SU-DHL-6 (cell line): ENCODE results near the gene ARPC5.

Source experiments
- H2AFZ ChIP-seq: fragments of 200-600 bp; sonication (generic); 2 replicates; pipeline ENCODE4 v1.6.1; 2014; ENCODE audit warnings: low read depth, mild to moderate bottlenecking, moderate library complexity, mixed read lengths, antibody characterized with exemption, low read length; ENCODE audit not compliant: severe bottlenecking
- H3F3A ChIP-seq: fragments of 200-600 bp; shearing (Covaris generic); 2 replicates; pipeline ENCODE4 v1.6.0; 2016; ENCODE audit warnings: antibody characterized with exemption, mild to moderate bottlenecking; ENCODE audit not compliant: insufficient read depth
- H3K27ac ChIP-seq: fragments of 200-600 bp; sonication (generic); 2 replicates; pipeline ENCODE4 v1.5.1; 2016; ENCODE audit warnings: low read depth, mild to moderate bottlenecking, low read length, moderate library complexity, mixed read lengths
- H3K27me3 ChIP-seq: fragments of 200-600 bp; sonication (generic), shearing (Covaris generic); 2 replicates; pipeline ENCODE4 v1.6.0; 2014; ENCODE audit warnings: mild to moderate bottlenecking, low read length
- H3K36me3 ChIP-seq: fragments of 200-600 bp; sonication (generic); 2 replicates; pipeline ENCODE4 v1.6.1; 2014; ENCODE audit warnings: mild to moderate bottlenecking, low read length, mixed read lengths
- H3K4me2 ChIP-seq: fragments of 300-600, 200-600 bp; shearing (Covaris generic), sonication (generic); 2 replicates; pipeline ENCODE4 v1.6.0; 2014; ENCODE audit warnings: low read length, low read depth, mild to moderate bottlenecking; ENCODE audit not compliant: poor library complexity, severe bottlenecking
- H3K4me3 ChIP-seq: fragments of 200-600 bp; sonication (generic); 2 replicates; pipeline ENCODE4 v1.5.1; 2014; ENCODE audit warnings: antibody characterized with exemption, low read length, mild to moderate bottlenecking, mixed read lengths; ENCODE audit not compliant: insufficient read depth, poor library complexity, severe bottlenecking
- H3K79me2 ChIP-seq: fragments of 200-600 bp; sonication (generic); 2 replicates; pipeline ENCODE4 v1.6.1; 2014; ENCODE audit warnings: mild to moderate bottlenecking, low read length, moderate library complexity; ENCODE audit not compliant: insufficient read depth
- H3K9ac ChIP-seq: fragments of 200-600 bp; sonication (generic); 2 replicates; pipeline ENCODE4 v1.7.0; 2014; ENCODE audit warnings: mild to moderate bottlenecking, low read length
- H3K9me2 ChIP-seq: fragments of 200-600 bp; sonication (generic); replicated peaks from 2 replicates; pipeline ENCODE4 v1.6.1; 2014; ENCODE audit warnings: low read length; ENCODE audit not compliant: insufficient read depth
- H3K9me3 ChIP-seq: fragments of 200-600 bp; sonication (generic); 2 replicates; pipeline ENCODE4 v1.6.1; 2014; ENCODE audit warnings: low read length, mixed read lengths; ENCODE audit not compliant: insufficient read depth
- H4K20me1 ChIP-seq: fragments of 200-600 bp; sonication (generic); 2 replicates; pipeline ENCODE4 v1.6.1; 2014; ENCODE audit warnings: low read depth, mild to moderate bottlenecking, antibody characterized with exemption, low read length, moderate library complexity, mixed read lengths
- CTCF ChIP-seq: fragments of 200-600 bp; sonication (generic); IDR thresholded peaks from one replicate; pipeline ENCODE4 v1.5.1; 2017; ENCODE audit warnings: antibody characterized with exemption, mild to moderate bottlenecking, low read length, moderate library complexity; ENCODE audit not compliant: insufficient read depth, poor library complexity, severe bottlenecking
- EZH2phosphoT487 ChIP-seq: fragments of 200-600 bp; sonication (generic), shearing (Covaris generic); conservative IDR thresholded peaks from 2 replicates; pipeline ENCODE4 v1.6.1; 2018; ENCODE audit warnings: mild to moderate bottlenecking, antibody characterized with exemption, low read length, moderate library complexity, mixed read lengths

Gene ARPC5

GRCh38 chr1:183635099-183635605, 431 bp downstream of the ARPC5 start:
- peak overlapping the region; percentile 79 for H3K27ac ChIP-seq
- peaks cover 40% of the 10 kb centered on the region for H3K79me2 ChIP-seq
- H3F3A ChIP-seq = peaks cover 22% of the 10 kb centered on the region
- H3K36me3 ChIP-seq = peaks cover 22% of the 10 kb centered on the region
- peak overlapping the region; percentile 99 for H3K4me3 ChIP-seq
- no peaks in the 10 kb centered on the region for H3K9me2 ChIP-seq
- no peaks in the 10 kb centered on the region for H3K9me3 ChIP-seq
- no peaks in the 10 kb centered on the region for H3K27me3 ChIP-seq
- peak overlapping the region; percentile 91 for H3K9ac ChIP-seq
- TF ChIP-seq CTCF (no peak), EZH2phosphoT487 (no peak)
- H3K4me2 ChIP-seq = peak overlapping the region; percentile 80
- H2AFZ ChIP-seq = peak overlapping the region; percentile 46
- H4K20me1 ChIP-seq = peaks cover 25% of the 10 kb centered on the region

GRCh38 chr1:183634429-183635065, 1.0 kb downstream of the ARPC5 start:
- Histone ChIP-seq H3K9ac (peak overlapping the region; percentile 91), H3K27me3 (no peaks in the 10 kb centered on the region), H3K36me3 (peaks cover 26% of the 10 kb centered on the region), H3K4me3 (peak overlapping the region; percentile 99), H3K79me2 (peaks cover 40% of the 10 kb centered on the region), H3K9me3 (no peaks in the 10 kb centered on the region), H3K27ac (peak overlapping the region; percentile 79), H4K20me1 (peaks cover 28% of the 10 kb centered on the region), H3F3A (peaks cover 22% of the 10 kb centered on the region), H2AFZ (no peak overlapping the region), H3K9me2 (no peaks in the 10 kb centered on the region), H3K4me2 (peak overlapping the region; percentile 80)
- TF ChIP-seq CTCF (no peak), EZH2phosphoT487 (no peak)

- H3F3A ChIP-seq = peaks cover 25% of the 10 kb centered on the region
- no peaks in the 10 kb centered on the region for H3K9me3 ChIP-seq
- H2AFZ ChIP-seq = no peak overlapping the region
- TF ChIP-seq CTCF (peak; percentile 45), EZH2phosphoT487 (no peak)
- no peaks in the 10 kb centered on the region for H3K9me2 ChIP-seq
- H3K4me2 ChIP-seq = peak overlapping the region; percentile 80
- H3K9ac ChIP-seq = peak overlapping the region; percentile 91
- H3K27ac ChIP-seq = peak overlapping the region; percentile 79
- H3K4me3 ChIP-seq = peak overlapping the region; percentile 99
- no peaks in the 10 kb centered on the region for H3K27me3 ChIP-seq
- peaks cover 30% of the 10 kb centered on the region for H4K20me1 ChIP-seq
- peaks cover 44% of the 10 kb centered on the region for H3K79me2 ChIP-seq
- H3K36me3 ChIP-seq = peaks cover 34% of the 10 kb centered on the region
Measured at GRCh38 chr1:183633676-183634343, 1.8 kb downstream of the ARPC5 start.
